Mucosa of descending colon (tissue), 3 donors: ENCODE results near the gene DECR2. TPM values are rescaled to one million over a fixed set of nuclear protein-coding genes. Genes with fewer than 3 reads are reported as not detected.

ENCODE experiments used
- ATAC-seq: fragments of 200-7000 bp; cut with Tn5 transposase; one replicate; pipeline ENCODE4 v1.9.1; 2020; ENCODE audit warnings: mild to moderate bottlenecking, moderate library complexity
- DNase-seq, 3 donors: peaks; one replicate each; pipeline ENCODE4 v3.0.0-alpha.2; 2020
- H3K36me3 ChIP-seq: fragments of 200-600 bp; one replicate; pipeline ENCODE4 v1.8.0; 2021; ENCODE audit warnings: low read depth, mild to moderate bottlenecking
- H3K4me1 ChIP-seq: fragments of 200-600 bp; one replicate; pipeline ENCODE4 v1.8.0; 2021; ENCODE audit warnings: low read depth, mild to moderate bottlenecking
- H3K4me3 ChIP-seq: fragments of 200-600 bp; one replicate; pipeline ENCODE4 v1.8.0; 2021; ENCODE audit warnings: mild to moderate bottlenecking
- H3K9me3 ChIP-seq: fragments of 200-600 bp; one replicate; pipeline ENCODE4 v1.8.0; 2021; ENCODE audit warnings: mild to moderate bottlenecking
- CTCF ChIP-seq: fragments of 200-600 bp; IDR thresholded peaks from one replicate; pipeline ENCODE4 v1.8.0; 2022; ENCODE audit warnings: antibody characterized with exemption, mild to moderate bottlenecking
- intact Hi-C, 2 donors: fragments of 100-400 bp; cut with DNase I in 1 of 2; cut with micrococcal nuclease in 1 of 2; formaldehyde crosslinking; loops; one replicate each; pipeline versions ENCODE4 v1.11.0 to v1.11.1; 2022; cut with DNase I, micrococcal nuclease
- total RNA-seq, 3 donors: library from RNA; stranded (reverse); fragmentation: NEBNext Ultra II Directional in 2 of 3; extraction: Animal tissue kit (Norgen Biotek cat#: 25700) in 2 of 3; gene quantifications; one replicate each; pipeline versions ENCODE4 v1.2.1 to v1.2.4, GENCODE V29; 2021 to 2023
- donor health status: DM: no; HTN: no; CAD: no; lungs with moderate emphysema.
- donor health status: DM: no; HTN: no; CAD: no.
- donor health status: DM: no; HTN: yes; CAD: no.

DECR2 gene
- total RNA-seq, 3 donors from 2014 or later: 39.5 to 64.3 (median 56.0) TPM

- no peak for DNase-seq
- intact Hi-C loops: no loop called here
- peaks cover 21% of the 10 kb centered on the region for H3K4me1 ChIP-seq
Measured at GRCh38 chr16:426906-427249, 25.2 kb downstream of the DECR2 start.

GRCh38 chr16:427250-427649 lies 25.6 kb downstream of the DECR2 start:
- no peak for DNase-seq
- no peak for ATAC-seq
- intact Hi-C loops: no loop called here
- no peaks in the 10 kb centered on the region for H3K9me3 ChIP-seq
- TF ChIP-seq CTCF: no peak
- peaks cover 21% of the 10 kb centered on the region for H3K4me1 ChIP-seq
- H3K36me3 ChIP-seq: no peaks in the 10 kb centered on the region
- H3K4me3 ChIP-seq: no peak overlapping the region

More at GRCh38 chr16:426906-427249, 25.2 kb downstream of the DECR2 start:
- no peak for ATAC-seq
- H3K9me3 ChIP-seq: no peaks in the 10 kb centered on the region
- no peaks in the 10 kb centered on the region for H3K36me3 ChIP-seq
- H3K4me3 ChIP-seq: no peak overlapping the region
- TF ChIP-seq CTCF: no peak

- Histone ChIP-seq H3K4me1 (peaks cover 9% of the 10 kb centered on the region), H3K36me3 (no peaks in the 10 kb centered on the region), H3K4me3 (no peak overlapping the region), H3K9me3 (no peaks in the 10 kb centered on the region)
- no peak for ATAC-seq
- intact Hi-C loops: no loop called here
- TF ChIP-seq CTCF: no peak
- DNase-seq: no peak
Measured at GRCh38 chr16:430904-431303, 29.2 kb downstream of the DECR2 start.

- intact Hi-C loops: no loop called here
- DNase-seq: no peak
- no peaks in the 10 kb centered on the region for H3K9me3 ChIP-seq
- ATAC-seq: no peak
- TF ChIP-seq CTCF: no peak
- no peaks in the 10 kb centered on the region for H3K36me3 ChIP-seq
- H3K4me1 ChIP-seq: no peaks in the 10 kb centered on the region
- H3K4me3 ChIP-seq: no peak overlapping the region
Measured at GRCh38 chr16:440627-441026, 38.9 kb downstream of the DECR2 start.

GRCh38 chr16:441447-441846 lies 39.8 kb downstream of the DECR2 start:
- Histone ChIP-seq H3K4me1 (no peaks in the 10 kb centered on the region), H3K36me3 (no peaks in the 10 kb centered on the region), H3K4me3 (no peak overlapping the region), H3K9me3 (no peaks in the 10 kb centered on the region)
- intact Hi-C loops: no loop called here
- TF ChIP-seq CTCF: no peak
- ATAC-seq (no peak), DNase-seq (no peak)

- no peak for ATAC-seq
- H3K4me1 ChIP-seq: no peaks in the 10 kb centered on the region
- no peak for TF ChIP-seq CTCF
- no peak overlapping the region for H3K4me3 ChIP-seq
- H3K36me3 ChIP-seq: no peaks in the 10 kb centered on the region
- no peaks in the 10 kb centered on the region for H3K9me3 ChIP-seq
- intact Hi-C loops: no loop called here
- DNase-seq: no peak
Measured at GRCh38 chr16:442976-443375, 41.3 kb downstream of the DECR2 start.
